ENCODE measurements around the gene TTC4.

TTC4 gene

DNA sequence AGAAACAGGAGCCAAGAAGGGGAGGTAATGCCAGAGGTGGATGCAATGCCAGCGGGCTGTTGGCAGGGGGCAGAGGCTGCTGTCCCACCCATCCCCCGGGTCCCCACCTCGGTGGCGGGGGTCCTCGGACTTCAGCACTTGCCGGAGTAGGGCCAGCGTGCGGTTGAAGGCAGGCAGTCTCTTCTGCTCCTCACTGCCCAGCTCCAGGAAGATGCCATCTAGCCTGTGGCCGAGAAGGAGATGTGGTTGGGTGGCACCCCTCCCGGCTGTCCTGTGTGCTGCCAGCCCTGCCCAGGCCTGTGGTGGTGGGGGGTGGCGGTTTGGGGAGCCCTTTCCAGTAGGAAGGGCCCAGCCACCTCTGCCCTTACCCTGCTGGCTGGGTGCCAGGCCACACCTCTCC, 71.9 kb downstream of the TTC4 start:
- no peak for DNase-seq

DNA sequence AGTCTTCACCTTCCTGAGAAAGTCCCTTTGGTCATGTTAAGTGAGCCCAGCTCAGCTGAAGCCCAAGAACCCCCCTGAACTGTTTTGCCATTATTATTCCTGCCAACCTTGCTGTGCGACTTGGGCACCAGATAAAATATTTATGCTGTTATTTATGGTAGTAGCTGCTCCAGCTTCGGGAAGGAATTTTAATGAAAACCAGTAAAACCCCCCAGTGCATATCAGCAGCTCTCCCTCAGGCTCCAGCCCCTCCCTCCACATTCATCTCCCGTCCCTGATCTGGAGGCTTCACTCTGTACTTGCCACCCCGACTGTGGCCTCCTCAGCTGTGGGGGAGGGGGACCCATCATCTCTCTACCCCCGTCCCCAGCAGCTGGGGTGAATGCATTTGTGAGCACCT, 72.8 kb downstream of the TTC4 start:
- DNase-seq = no peak

DNA sequence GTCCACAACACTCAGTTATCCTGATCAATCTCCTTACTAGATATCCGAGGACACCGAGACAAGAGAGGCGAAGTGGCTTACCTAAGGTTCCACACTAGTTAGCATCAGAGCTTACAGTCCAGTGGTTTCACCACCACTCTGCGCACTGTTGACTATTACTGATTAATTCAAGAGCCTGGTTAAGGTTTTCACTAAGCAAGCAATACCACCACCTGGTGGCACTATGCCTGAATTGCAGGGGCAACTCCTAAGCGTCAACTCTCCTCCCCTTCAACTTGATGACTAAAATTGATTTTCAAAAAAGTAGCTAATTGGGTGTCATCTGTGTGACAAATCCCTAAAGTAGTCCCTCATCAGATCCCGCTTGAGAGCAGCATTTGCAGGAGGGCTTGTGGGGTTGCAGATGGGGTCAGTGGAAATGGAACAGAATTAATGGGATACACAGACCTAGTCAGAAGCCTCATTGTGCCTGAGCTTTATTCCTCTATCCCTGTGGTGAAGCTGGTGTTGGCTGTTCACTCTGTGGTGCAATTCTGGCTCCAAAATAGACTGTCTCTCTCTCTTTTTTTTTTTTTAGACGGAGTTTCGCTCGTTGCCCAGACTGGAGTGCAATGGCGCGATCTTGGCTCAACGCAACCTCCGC, 76.3 kb downstream of the TTC4 start:
- DNase-seq = no peak
